Heart left ventricle (tissue), 13 donors: Measurements from ENCODE around the gene BST1.

Experiments used
- POLR2A ChIP-seq, 2 donors: fragments of 450-650 bp; IDR thresholded peaks; one replicate each; pipeline ENCODE4 v1.6.1; 2017; ENCODE audit warnings: antibody characterized with exemption in 2 of 2, mild to moderate bottlenecking in 2 of 2, moderate library complexity in 2 of 2
- TF ChIP-seq, protein P1 (sequence below), 12 donors: fragments of 200-600 bp; sonication (generic) in 4 of 12; IDR thresholded peaks; one replicate each; pipeline versions ENCODE4 v1.5.0 to v1.8.0; 2018 to 2022; ENCODE audit warnings: antibody characterized with exemption in 12 of 12, mild to moderate bottlenecking in 5 of 12
- donor health status: ischemic (EF 13 %, LVEDD 7.1; RV severe dilation, severe dysfunction).
- donor health status: DM: no; HTN: yes; CAD: no.
- donor health status: DM: no; HTN: no; CAD: no.
- donor health status: ischemic (EF 25% LVEDD 6.9; RV normal size, moderate dysfunction).
- donor health status: ischemic (EF 25% LVEDD 5.7; RV mildly dilated, moderate dysfunction).
- donor health status: ischemic (EF 35%, LVEDD 5.7; RV mildly dilated, moderate dysfunction).
- donor health status: nonischemic (EF 11% LVEDD 7.7; RV severe dilation, severe dysfunction).
- donor health status: DM: yes; HTN: yes; CAD: no.
- donor health status: PGD.
- donor health status: ischemic (EF 29% LVEDD 5.4; RV normal size, mild dysfunction).
- donor health status: nonischemic (EF 23%, LVEDD 6.1; RV moderate dilation, normal function).

DNA sequence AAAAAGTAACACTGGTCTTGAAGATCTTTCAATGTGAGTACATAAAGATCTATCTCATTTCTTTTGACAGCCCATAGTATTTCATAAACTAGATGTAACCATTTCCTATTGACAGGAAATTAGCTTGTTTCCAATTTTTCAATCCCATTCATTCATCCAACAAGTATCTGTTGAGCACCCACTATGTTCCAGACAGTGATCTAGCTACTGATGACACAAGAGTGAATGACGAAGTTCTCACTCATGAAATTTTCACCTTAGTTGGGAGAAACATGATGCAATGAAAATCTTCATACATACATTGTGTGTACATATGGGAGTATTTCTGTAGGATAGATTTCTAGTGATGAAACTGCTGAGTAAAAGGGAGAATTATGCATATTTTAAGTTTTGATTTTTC lies 76.9 kb downstream of the BST1 start:
- TF ChIP-seq, protein P1, sequence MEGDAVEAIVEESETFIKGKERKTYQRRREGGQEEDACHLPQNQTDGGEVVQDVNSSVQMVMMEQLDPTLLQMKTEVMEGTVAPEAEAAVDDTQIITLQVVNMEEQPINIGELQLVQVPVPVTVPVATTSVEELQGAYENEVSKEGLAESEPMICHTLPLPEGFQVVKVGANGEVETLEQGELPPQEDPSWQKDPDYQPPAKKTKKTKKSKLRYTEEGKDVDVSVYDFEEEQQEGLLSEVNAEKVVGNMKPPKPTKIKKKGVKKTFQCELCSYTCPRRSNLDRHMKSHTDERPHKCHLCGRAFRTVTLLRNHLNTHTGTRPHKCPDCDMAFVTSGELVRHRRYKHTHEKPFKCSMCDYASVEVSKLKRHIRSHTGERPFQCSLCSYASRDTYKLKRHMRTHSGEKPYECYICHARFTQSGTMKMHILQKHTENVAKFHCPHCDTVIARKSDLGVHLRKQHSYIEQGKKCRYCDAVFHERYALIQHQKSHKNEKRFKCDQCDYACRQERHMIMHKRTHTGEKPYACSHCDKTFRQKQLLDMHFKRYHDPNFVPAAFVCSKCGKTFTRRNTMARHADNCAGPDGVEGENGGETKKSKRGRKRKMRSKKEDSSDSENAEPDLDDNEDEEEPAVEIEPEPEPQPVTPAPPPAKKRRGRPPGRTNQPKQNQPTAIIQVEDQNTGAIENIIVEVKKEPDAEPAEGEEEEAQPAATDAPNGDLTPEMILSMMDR (IDR thresholded peaks at IDR 0.05) = no peak
- TF ChIP-seq POLR2A (IDR thresholded peaks at IDR 0.05) = no peak
